ENCODE results near the gene CATSPER3. TPM values are rescaled to one million over a fixed set of nuclear protein-coding genes. Genes with fewer than 3 reads are reported as not detected.

The CATSPER3 gene
- total RNA-seq, 1 experiment from 2014 or later: 0.37 TPM

- no peak overlapping the region for H3K27ac Mint-ChIP-seq
- H3K36me3 Mint-ChIP-seq: no peaks in the 10 kb centered on the region
- TF ChIP-seq ZNF423 (CRISPR knock-in tag; IDR thresholded peaks at IDR 0.05) (no peak), ELF4 (CRISPR knock-in tag; IDR thresholded peaks at IDR 0.05; ENCODE audit: low read depth) (no peak), ZNF263 (CRISPR knock-in tag; IDR thresholded peaks at IDR 0.05; ENCODE audit: low read depth) (no peak), IRF1 (CRISPR knock-in tag; IDR thresholded peaks at IDR 0.05) (no peak), SOX15 (CRISPR knock-in tag; IDR thresholded peaks at IDR 0.05) (no peak), ZNF532 (CRISPR knock-in tag; IDR thresholded peaks at IDR 0.05; ENCODE audit: borderline replicate concordance) (no peak), TCF7 (CRISPR knock-in tag; IDR thresholded peaks at IDR 0.05; ENCODE audit: low read depth) (no peak), HMGXB4 (CRISPR knock-in tag; IDR thresholded peaks at IDR 0.05) (no peak), CBFB (CRISPR knock-in tag; IDR thresholded peaks at IDR 0.05; ENCODE audit: low read depth) (no peak), ZNF281 (CRISPR knock-in tag; IDR thresholded peaks at IDR 0.05) (no peak), SP1 (CRISPR knock-in tag; conservative IDR thresholded peaks at IDR 0.05) (no peak), ESRRA (CRISPR knock-in tag; IDR thresholded peaks at IDR 0.05; ENCODE audit: borderline replicate concordance) (no peak), USF1 (CRISPR knock-in tag; IDR thresholded peaks at IDR 0.05) (no peak), SMAD4 (CRISPR knock-in tag; IDR thresholded peaks at IDR 0.05) (no peak), TEAD1 (CRISPR knock-in tag; IDR thresholded peaks at IDR 0.05) (no peak), EMX1 (CRISPR knock-in tag; IDR thresholded peaks at IDR 0.05) (no peak), ZNF416 (CRISPR knock-in tag; IDR thresholded peaks at IDR 0.05) (no peak), AFF4 (CRISPR knock-in tag; IDR thresholded peaks at IDR 0.05; ENCODE audit: borderline replicate concordance) (no peak), GRHL2 (CRISPR knock-in tag; IDR thresholded peaks at IDR 0.05; ENCODE audit: insufficient replicate concordance, severe bottlenecking) (no peak)
- peaks cover 7% of the 10 kb centered on the region for H3K4me1 Mint-ChIP-seq
- H3K27me3 Mint-ChIP-seq (ENCODE audit: low read depth): peaks cover 100% of the 10 kb centered on the region
- DNase-seq (ENCODE audit: low spot score): no peak
- no peak for ATAC-seq
- no peaks in the 10 kb centered on the region for H3K9me3 Mint-ChIP-seq
- ChIA-PET CTCF (interaction anchor here (2.1 kb wide), 1 partner anchor 144 kb away, joined by 8 read pairs; no protein-coding TSS in a partner anchor), POLR2A (no interaction called here)
- H3K4me3 Mint-ChIP-seq: no peak overlapping the region
These were observed 79.1 kb downstream of the CATSPER3 start for GRCh38 chr5:135046661-135047346.

Measured in WTC11 (cell line).